Astrocyte of the spinal cord (primary cell): ENCODE measurements around the gene KIF16B.
"Not testable (repeated sequence)": the region's sequence is repeated elsewhere in the genome, so short reads cannot be mapped to it uniquely, and the experiment has no call there.

Source experiments
- DNase-seq: peaks from one replicate; pipeline ENCODE4 v3.0.0; 2011; ENCODE audit warnings: low read depth, low spot score
- H3K4me3 ChIP-seq: 2 replicates; pipeline ENCODE4 v1.5.1; 2011; ENCODE audit warnings: low read depth, mild to moderate bottlenecking, low read length, moderate library complexity
- in situ Hi-C: cut with HindIII; loops from 2 replicates; pipeline ENCODE4 v1.10.0; 2017; ENCODE audit warnings: low sequenced_read_pairs
- TF ChIP-seq, protein P1 (sequence below): IDR thresholded peaks from 2 replicates; pipeline ENCODE4 v1.5.1; 2012; ENCODE audit warnings: low read depth, mild to moderate bottlenecking, low read length, inconsistent platforms

KIF16B gene

GRCh38 chr20:16230402-16230801 lies 342.8 kb downstream of the KIF16B start:
- H3K4me3 ChIP-seq = no peak overlapping the region
- in situ Hi-C loops = no loop called here
- TF ChIP-seq, protein P1, sequence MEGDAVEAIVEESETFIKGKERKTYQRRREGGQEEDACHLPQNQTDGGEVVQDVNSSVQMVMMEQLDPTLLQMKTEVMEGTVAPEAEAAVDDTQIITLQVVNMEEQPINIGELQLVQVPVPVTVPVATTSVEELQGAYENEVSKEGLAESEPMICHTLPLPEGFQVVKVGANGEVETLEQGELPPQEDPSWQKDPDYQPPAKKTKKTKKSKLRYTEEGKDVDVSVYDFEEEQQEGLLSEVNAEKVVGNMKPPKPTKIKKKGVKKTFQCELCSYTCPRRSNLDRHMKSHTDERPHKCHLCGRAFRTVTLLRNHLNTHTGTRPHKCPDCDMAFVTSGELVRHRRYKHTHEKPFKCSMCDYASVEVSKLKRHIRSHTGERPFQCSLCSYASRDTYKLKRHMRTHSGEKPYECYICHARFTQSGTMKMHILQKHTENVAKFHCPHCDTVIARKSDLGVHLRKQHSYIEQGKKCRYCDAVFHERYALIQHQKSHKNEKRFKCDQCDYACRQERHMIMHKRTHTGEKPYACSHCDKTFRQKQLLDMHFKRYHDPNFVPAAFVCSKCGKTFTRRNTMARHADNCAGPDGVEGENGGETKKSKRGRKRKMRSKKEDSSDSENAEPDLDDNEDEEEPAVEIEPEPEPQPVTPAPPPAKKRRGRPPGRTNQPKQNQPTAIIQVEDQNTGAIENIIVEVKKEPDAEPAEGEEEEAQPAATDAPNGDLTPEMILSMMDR = no peak
- no peak for DNase-seq

- DNase-seq = no peak
- in situ Hi-C loops = no loop called here
- TF ChIP-seq, protein P1 = no peak
- H3K4me3 ChIP-seq = no peak overlapping the region
These were observed 343.4 kb downstream of the KIF16B start for GRCh38 chr20:16229813-16230212.

DNA sequence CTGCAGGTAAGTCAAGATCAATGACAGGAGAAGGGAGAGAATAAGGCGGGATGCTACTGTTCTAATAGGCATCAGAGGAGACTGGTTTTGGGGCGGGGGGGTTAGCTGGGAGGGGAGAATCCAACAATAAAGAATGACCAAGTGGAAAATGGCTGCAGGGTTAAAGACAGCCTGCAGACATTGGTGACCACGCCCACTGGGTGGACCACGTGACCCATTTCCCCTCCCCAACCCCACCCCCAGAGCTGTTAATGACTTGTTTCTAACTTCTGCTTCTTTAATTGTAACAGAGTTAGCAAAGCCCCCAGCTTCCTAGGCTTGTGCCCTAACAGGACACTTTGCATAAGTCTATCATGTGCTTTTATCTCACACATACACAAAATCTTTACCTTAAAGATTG lies 344.5 kb downstream of the KIF16B start:
- TF ChIP-seq, protein P1 = no peak

GRCh38 chr20:16226961-16227360 lies 346.3 kb downstream of the KIF16B start:
- in situ Hi-C loops, H3K4me3 ChIP-seq, DNase-seq: not testable (repeated sequence)

More for the DNA sequence above, 344.5 kb downstream of the KIF16B start:
- DNase-seq = no peak
- in situ Hi-C loops = no loop called here
- H3K4me3 ChIP-seq = no peak overlapping the region

- TF ChIP-seq, protein P1 = no peak
- H3K4me3 ChIP-seq = no peak overlapping the region
- in situ Hi-C loops = no loop called here
- DNase-seq = no peak
These were observed 348.4 kb downstream of the KIF16B start for GRCh38 chr20:16224836-16225235.

- DNase-seq = no peak
- TF ChIP-seq, protein P1 = no peak
- no peak overlapping the region for H3K4me3 ChIP-seq
- in situ Hi-C loops = no loop called here
These were observed 350.3 kb downstream of the KIF16B start for GRCh38 chr20:16222859-16223411.
